Mesenteric fat pad (tissue), 1 donor: Measurements from ENCODE around the gene LCP1. TPM values are rescaled to one million over a fixed set of nuclear protein-coding genes. Genes with fewer than 3 reads are reported as not detected.
"Not testable (repeated sequence)": the region's sequence is repeated elsewhere in the genome, so short reads cannot be mapped to it uniquely, and the experiment has no call there.

Experiments used
- DNase-seq: peaks from one replicate; pipeline ENCODE4 v3.0.0-alpha.2; 2020; ENCODE audit warnings: low spot score
- total RNA-seq: library from RNA; stranded (reverse); fragmentation: NEBNext Ultra II Directional; extraction: Animal tissue kit (Norgen Biotek cat#: 25700); gene quantifications from one replicate; pipeline ENCODE4 v1.2.1, GENCODE V29; 2021
- donor health status: DM: yes; HTN: yes; CAD: no.

Gene LCP1
- total RNA-seq, 1 donor from 2014 or later = 195 TPM

- DNase-seq = not testable (repeated sequence)
Observed at GRCh38 chr13:46162741-46163140, 19.2 kb downstream of the LCP1 start.

- no peak for DNase-seq
Observed at GRCh38 chr13:46160471-46161066, 21.4 kb downstream of the LCP1 start.

DNA sequence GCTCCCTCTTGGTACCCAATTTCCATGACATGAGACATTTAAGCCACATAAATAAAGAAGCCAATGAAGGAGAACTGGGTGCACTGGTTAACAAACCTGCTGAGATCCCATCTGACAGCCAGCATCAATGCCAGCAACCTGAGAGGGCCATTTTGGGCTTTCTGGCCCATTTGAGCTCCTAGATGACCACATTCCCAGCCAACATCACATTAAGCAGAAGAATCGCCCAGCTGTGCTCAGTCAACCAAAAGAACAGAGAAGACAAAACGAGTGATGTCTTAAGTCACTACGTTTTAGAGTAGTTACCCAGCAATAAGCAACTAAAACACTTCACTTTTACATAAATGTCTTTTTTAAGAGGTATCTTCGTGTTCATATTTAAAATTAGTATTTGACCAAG lies 21.9 kb downstream of the LCP1 start:
- no peak for DNase-seq

DNA sequence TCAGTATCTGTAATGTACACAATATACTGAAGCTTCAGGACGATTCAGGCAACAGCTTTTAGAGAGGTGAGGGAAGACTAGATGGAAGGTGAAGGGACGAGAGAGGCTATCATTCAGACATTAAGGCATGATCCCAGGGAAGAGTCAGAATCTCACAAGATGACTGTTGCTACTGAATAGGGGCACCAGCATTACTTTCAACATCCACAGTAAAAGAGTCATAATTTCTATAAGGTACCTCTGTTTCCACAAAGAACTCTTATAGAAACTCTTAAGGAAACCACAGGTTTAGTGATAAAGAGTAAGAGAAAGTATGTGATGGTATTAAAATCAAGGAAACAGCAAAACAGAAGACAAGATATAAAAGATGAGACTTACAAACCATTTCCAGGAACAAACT lies 23.0 kb downstream of the LCP1 start:
- DNase-seq = no peak

DNA sequence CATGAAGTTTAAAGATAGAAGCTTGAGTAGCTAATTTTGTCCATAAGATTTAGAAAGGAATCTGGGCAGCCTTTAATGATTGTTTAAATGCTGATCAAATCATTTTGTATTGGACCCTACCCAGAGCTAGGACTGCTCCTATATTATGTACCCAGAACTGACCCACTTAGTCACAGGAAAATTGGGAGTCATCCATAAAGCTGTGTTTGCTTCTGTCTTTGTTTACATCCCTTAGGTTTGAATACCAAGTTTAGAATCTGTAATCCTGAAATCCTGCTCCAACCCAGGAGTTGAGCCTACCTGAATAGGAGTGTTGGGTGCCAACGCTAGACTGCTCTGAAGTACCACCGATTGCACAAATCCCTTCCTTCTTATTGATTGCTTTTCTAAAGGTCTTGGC lies 23.8 kb downstream of the LCP1 start:
- DNase-seq = no peak

- no peak for DNase-seq
Observed at GRCh38 chr13:46154136-46154801, 27.7 kb downstream of the LCP1 start.

- DNase-seq = no peak
Observed at GRCh38 chr13:46152627-46153328, 29.2 kb downstream of the LCP1 start.

DNA sequence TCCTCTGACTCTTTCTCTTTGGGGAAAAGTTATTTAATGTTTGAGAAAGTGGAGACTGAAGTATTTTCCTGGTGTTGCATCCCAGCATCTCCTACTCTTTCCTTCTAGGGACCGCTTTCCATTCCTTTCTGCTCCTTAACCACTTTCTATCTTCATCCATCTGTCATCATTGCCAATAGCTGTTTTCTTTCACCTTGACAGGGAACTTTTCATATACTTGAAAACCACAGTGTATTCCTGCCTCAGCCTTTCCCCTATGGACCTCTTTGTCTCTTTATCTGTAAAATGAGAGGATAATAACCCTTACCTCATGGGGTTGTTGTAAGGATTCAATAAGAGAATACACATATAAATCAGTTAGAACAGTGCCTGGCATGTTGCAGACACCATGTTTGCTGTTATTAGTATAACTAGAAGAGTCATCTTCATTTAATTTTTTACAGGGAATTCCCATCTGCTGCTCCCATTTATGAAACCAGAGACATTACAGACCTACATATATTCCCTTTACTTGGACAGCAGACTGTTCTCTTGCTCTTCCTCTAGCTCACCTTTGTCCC lies 31.8 kb downstream of the LCP1 start:
- DNase-seq = no peak

- DNase-seq = no peak
Observed at GRCh38 chr13:46149272-46150133, 32.5 kb downstream of the LCP1 start.

GRCh38 chr13:46146898-46147297 lies 35.1 kb downstream of the LCP1 start:
- DNase-seq = no peak

DNA sequence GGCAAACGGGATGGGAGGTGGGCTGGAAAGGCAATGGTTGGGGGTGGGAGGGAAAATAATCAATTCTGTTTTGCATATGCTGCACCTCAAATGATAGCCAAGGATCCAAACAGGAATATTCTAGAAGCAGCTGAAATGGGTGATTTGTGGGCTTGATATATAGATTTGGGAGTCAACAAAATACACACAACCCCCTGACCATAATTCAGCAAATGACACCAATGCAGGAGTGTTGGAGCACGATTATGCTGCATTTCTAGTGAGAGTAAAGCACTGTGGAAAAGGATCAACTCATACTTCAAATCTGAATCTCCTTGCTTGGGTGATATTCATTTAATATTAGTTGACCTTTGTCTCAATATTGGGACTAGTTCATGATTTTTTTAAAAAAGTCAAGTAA lies 36.0 kb downstream of the LCP1 start:
- DNase-seq = no peak

- no peak for DNase-seq
Observed at GRCh38 chr13:46145135-46145534, 36.8 kb downstream of the LCP1 start.

GRCh38 chr13:46143184-46143701 lies 38.7 kb downstream of the LCP1 start:
- no peak for DNase-seq

DNA sequence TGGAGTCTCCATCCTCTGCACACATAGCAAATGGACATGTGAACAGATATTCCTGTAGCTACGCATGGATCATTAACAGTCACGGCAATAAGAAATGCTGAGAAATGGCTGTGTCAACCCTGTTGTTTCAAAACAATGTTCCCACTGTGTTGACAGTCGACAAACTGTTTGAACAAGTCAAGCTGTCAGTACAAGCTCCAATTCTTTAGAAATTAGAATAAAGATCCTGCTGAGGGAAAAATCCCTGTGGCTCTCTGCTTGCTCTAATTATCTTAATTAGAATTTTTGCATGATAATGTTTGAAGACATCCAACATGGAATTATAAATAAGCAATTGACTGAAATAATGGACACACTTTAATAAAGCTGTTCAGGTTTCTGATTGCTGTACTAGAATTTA lies 39.2 kb downstream of the LCP1 start:
- DNase-seq = no peak

- DNase-seq = no peak
Observed at GRCh38 chr13:46140044-46140443, 41.9 kb downstream of the LCP1 start.

DNA sequence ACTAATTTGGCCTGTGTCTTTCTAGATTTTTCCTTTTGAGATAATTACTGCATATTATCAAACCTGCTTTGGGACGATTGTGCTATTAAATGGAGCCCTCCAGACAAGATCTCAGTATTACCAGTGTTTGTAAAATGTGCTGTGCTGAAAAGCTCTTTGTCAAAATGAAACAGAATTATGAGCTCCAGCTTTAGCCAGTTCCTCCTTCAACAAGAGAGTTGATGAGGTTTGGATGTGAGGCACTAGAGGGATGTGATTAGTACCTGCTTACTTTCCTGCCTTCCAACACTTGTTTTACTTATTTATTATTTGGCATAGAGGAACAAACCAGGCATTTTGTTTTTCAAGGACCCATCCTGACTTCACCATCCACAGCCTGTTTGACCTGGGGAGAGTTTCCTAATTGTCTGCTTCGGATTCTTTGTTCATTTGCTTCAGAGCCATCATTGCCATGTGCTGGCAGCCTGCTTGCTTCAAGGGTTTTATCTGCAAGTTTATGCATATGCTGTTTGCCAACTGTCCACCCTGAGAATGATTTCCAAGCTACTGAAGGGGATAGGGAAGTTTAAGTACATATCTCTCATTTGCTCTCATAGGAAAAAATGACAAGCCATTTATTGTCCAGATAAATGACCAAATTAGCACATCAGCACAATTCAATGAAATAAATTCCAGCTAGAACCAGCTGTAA lies 44.2 kb downstream of the LCP1 start:
- DNase-seq = no peak

DNA sequence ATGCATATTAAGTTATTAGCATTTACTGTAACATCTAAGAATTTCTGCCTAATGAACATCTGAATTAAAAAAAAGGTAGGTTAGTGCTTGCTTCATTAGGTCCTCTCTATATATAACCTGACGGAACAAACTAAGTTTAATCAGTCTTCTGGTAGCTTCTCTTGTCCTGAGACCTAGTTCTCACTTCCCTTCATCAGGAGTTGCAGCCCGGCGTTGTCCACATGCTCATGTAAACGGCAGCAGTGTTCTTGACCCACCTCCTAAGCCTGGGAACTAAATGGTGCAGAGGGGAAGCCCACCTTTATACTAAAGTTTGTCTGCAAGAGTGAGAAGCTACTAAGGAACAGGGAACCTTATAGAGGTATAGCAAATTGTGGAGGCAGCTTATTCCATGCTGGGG lies 45.3 kb downstream of the LCP1 start:
- DNase-seq = no peak

DNA sequence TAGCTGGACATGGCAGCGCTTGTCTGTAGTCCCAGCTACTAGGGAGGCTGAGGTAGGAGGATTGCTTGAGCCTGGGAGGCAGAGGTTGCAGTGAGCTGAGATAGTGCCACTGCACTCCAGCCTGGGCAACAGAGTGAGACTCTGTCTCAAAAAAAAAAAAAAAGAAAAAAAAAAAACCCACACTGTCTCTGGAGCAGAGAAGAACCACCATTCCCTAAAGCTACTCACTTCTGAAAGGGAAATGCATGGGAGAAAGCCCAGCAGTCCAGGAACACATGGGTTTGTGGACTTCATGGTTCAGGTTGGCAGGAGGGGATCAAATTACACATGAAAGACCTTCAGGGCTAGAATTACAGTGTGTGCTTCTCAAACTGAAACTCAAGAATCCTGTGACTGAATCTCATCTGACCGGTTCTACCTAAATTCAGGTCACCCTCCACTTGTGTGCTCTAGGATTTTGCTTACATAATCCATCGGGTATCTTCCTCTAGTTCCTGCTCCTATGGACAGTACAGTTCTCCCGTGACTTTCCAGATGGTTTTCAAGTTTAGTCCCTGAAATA lies 46.9 kb downstream of the LCP1 start:
- DNase-seq = no peak

DNA sequence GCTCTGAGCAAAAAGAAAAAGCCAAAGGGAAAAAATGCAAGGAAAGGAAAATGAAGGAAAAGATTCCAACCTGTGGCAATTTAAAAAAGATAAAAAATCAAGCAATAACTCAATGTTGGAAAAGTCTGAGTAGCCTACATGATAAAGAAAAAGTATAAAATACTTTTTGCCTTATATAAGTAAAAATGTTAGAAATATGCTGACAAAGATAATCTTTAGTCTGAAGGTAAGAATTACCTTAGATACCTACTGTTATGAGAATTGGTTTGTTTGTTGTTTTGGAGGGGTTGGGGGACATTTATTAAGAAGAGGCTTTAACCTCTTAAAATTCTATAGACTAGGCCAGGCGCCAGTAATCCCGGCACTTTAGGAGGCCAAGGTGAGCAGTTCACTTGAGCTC lies 47.5 kb downstream of the LCP1 start:
- DNase-seq = no peak

GRCh38 chr13:46132109-46132508 lies 49.9 kb downstream of the LCP1 start:
- no peak for DNase-seq
